ENCODE results near the gene RNF207. TPM values are rescaled to one million over a fixed set of nuclear protein-coding genes. Genes with fewer than 3 reads are reported as not detected.

RNF207 gene
- total and polyA plus RNA-seq, 2 of the 13 experiments (the other 11 are each of a cell fraction or from before 2014, with no cell fraction given) = 9.8 to 15.9 TPM

GRCh38 chr1:6247651-6248050 is 41.7 kb downstream of the RNF207 start (continued):
- TF ChIP-seq ZNF24 (IDR thresholded peaks at IDR 0.05) = no peak
- TF ChIP-seq ZBTB39 (CRISPR knock-in tag; IDR thresholded peaks at IDR 0.05) = no peak
- TF ChIP-seq ZNF83 (CRISPR knock-in tag; IDR thresholded peaks at IDR 0.05; ENCODE audit: borderline replicate concordance) = no peak
- TF ChIP-seq PRDM15 (CRISPR knock-in tag; IDR thresholded peaks at IDR 0.05) = no peak
- TF ChIP-seq FOXP4 (CRISPR knock-in tag; IDR thresholded peaks at IDR 0.05) = no peak
- TF ChIP-seq ZNF205 (CRISPR knock-in tag; IDR thresholded peaks at IDR 0.05) = no peak
- no peak for TF ChIP-seq ISL2 (CRISPR knock-in tag; IDR thresholded peaks at IDR 0.05)
- no peak for TF ChIP-seq HIC2 (CRISPR knock-in tag; IDR thresholded peaks at IDR 0.05; ENCODE audit: low read depth)
- no peak for TF ChIP-seq SNAPC2 (CRISPR knock-in tag; IDR thresholded peaks at IDR 0.05)
